ENCODE measurements around the gene STPG1.

The STPG1 gene

DNA sequence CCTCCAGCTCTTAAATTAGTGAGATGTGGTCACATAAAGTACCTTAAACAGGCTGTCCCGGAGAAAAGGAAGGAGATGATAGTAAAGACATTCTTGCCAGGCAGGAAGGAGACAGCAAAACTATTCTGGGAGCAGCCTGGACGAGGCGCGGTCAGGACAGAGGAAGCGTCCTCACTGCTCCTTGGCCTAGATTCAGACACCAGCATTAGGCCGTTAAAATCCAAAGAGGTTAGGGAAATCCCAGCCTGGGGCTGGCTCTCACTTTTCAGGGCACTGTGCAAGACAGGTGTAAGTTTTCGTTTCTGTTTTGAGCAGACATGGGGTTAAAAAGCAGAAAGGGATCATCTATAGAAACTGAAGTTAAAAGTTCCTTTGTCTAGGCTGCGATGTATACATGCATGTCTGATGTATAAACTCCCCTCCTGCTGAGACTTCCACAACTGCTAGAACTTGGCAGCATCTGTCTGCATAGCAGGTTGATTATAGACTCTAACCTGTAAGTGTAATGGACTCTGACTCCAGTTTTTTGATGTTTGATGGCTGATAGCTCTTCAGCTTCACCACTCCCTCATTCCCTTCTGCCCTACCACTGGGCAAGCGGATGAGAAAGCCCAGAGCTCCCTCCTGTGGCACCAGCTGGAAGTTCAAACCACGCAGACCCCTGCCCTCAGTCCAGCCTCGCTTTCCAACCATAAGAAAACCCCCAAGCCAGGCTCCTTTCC, 21.5 kb downstream of the STPG1 start:
- no peak for TF ChIP-seq ZFX (IDR thresholded peaks at IDR 0.05)
- TF ChIP-seq, protein P1, sequence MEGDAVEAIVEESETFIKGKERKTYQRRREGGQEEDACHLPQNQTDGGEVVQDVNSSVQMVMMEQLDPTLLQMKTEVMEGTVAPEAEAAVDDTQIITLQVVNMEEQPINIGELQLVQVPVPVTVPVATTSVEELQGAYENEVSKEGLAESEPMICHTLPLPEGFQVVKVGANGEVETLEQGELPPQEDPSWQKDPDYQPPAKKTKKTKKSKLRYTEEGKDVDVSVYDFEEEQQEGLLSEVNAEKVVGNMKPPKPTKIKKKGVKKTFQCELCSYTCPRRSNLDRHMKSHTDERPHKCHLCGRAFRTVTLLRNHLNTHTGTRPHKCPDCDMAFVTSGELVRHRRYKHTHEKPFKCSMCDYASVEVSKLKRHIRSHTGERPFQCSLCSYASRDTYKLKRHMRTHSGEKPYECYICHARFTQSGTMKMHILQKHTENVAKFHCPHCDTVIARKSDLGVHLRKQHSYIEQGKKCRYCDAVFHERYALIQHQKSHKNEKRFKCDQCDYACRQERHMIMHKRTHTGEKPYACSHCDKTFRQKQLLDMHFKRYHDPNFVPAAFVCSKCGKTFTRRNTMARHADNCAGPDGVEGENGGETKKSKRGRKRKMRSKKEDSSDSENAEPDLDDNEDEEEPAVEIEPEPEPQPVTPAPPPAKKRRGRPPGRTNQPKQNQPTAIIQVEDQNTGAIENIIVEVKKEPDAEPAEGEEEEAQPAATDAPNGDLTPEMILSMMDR (conservative IDR thresholded peaks at IDR 0.05), result no peak; the same call in none of the 2 replicates
- H3K27ac ChIP-seq, result peak overlapping the region; percentile 79

DNA sequence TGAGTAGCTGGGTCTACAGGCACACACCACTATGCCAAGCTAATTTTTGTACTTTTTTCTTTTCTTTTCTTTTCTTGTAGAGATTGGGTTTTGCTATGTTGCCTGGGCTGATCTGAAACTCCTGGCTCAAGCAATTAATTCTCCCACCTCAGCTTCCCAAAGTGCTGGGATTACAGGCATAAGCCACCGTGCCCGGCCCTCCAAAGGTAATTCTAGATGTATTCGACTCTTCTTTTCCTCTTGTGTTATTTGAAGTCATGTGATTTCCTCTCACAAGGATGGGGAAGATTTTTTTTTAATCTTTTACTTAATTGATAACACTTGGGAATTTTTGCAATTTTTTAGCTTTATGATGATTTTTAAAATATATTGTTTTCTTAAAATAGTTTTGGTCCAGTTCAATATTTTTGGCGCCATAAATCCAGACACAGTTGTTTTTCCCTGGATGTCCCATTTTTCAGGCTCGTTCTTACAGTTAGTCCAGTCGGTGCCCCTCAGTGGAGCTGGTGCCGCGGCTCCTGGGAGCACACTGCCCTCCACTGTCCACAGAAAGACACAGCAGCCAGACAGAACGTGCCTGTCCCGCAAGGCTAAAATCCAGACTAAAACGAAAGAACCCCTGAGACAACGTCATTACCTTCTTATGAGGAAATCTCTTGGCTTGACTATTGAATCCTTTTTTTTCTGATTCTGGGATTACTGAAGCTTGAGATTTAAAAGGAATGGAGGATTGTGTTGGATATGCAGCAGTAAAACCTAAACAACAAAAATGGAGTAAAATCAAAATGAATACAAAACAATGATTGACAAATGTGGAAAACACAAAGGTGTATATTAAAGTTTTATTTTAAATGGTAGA, 22.4 kb downstream of the STPG1 start:
- TF ChIP-seq ZFX (IDR thresholded peaks at IDR 0.05), result no peak
- TF ChIP-seq, protein P1 (conservative IDR thresholded peaks at IDR 0.05), result peak; percentile 84
- peak overlapping the region; percentile 79 for H3K27ac ChIP-seq

DNA sequence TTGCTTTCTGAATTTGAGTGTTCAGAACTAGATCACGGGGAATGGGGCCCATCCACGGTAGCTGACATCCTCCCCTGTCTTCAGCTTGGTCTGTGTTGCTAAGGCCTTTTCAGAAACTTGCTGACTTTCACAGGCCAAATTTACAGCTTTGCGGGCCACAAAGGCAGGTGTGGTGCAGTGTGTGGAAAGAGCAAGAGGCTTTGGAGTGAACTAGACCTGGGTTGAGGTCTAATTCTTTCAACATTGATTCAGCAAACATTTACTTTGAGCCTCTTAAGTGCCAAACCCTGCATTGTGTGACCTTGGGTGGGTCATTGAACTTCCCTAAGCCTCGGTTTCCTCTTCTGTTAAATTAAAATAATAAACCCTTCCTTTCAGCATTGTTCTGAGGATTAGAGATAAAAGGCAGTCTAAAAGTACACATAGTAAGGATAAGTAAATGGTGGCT, 24.3 kb downstream of the STPG1 start:
- TF ChIP-seq, protein P1 (conservative IDR thresholded peaks at IDR 0.05), result no peak
- no peak for TF ChIP-seq ZFX (IDR thresholded peaks at IDR 0.05)
- peak overlapping the region; percentile 79 for H3K27ac ChIP-seq

DNA sequence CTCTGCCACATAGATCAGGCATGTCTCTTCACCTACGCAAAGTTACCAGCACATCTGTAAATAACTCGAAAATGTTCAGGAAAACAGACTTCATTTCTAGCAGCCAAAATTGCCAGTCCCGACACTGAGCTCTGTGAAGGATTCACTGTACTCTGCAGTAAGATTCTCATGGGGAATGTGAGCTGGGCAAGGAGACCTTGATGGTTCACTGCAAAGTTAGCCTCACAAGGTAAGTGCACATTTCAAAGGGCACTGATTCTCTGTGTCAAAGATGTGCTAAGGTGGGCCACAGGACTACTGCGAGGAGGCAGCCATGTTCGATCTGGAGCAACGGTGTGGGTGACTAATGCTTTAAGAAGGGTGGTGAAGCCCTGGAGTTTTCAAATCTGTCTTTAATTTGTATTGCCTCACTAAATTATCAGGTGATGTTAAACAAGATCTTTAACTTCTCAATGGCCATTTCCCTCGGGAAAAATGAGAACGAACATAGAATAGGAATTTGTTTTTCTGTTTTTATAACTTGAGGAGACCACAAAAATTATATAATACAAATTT, 25.2 kb downstream of the STPG1 start:
- H3K27ac ChIP-seq, result peak overlapping the region; percentile 79
- TF ChIP-seq, protein P1 (conservative IDR thresholded peaks at IDR 0.05), result no peak
- TF ChIP-seq ZFX (IDR thresholded peaks at IDR 0.05), result no peak

DNA sequence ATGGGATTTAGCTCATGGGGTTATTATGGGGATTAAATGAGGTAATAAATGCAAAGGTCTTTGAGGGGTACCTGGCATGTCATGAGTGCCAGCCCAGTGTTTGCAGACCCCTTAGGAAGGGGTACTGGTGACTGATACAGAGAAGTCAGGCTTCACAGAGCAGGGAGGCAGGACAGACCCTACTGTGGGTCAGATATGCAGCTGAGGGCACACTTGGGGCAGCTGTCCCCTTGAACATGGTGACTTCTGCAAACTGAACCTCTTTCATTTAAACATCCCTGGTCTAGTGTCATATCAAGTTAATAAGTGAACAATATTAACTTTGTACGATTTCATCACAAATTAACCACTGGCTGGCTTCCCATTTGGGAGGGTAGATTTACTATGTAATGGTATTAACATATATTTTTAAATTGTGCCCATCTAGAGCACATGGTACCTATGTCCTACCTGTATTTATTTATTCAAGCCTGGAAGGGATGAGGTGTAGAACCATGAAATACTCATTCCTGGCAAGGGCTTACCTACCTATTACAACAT, 25.9 kb downstream of the STPG1 start:
- TF ChIP-seq ZFX (IDR thresholded peaks at IDR 0.05), result no peak
- TF ChIP-seq, protein P1 (conservative IDR thresholded peaks at IDR 0.05), result no peak
- H3K27ac ChIP-seq, result peak overlapping the region; percentile 79

DNA sequence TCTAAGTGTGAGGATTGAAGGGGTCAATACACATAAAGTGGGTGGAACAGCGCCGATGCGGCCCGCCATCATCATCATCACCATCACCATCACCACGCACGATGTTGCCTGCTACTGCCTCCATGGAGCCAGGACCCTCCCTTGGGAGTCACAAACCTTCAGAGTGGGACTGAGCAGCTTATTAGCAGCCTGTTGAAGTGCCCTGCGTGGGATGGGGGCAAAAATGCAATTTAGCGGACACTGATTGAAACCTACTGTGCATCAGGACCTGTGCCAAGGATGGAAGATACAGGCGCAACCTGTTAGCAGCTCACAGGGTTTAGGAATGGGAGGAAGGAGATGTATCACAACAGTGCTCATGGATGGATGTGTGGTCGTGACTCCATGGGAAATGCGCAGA, 26.7 kb downstream of the STPG1 start:
- peak overlapping the region; percentile 81 for H3K27ac ChIP-seq

More for the DNA sequence above, 26.7 kb downstream of the STPG1 start:
- TF ChIP-seq, protein P1 (conservative IDR thresholded peaks at IDR 0.05), result no peak
- TF ChIP-seq ZFX (IDR thresholded peaks at IDR 0.05), result no peak

All from C4-2B (cell line).